Neuronal stem cell (in vitro differentiated cells): Measurements from ENCODE around the gene SPTLC1. TPM values are rescaled to one million over a fixed set of nuclear protein-coding genes. Genes with fewer than 3 reads are reported as not detected.

ENCODE experiments used
- DNase-seq: peaks from one replicate; pipeline ENCODE4 v3.0.0-alpha.2; 2013; ENCODE audit warnings: low spot score
- H2AFZ ChIP-seq: one replicate; pipeline ENCODE4 v1.6.1; 2013; ENCODE audit warnings: mild to moderate bottlenecking, low read length, inconsistent platforms
- H2AK5ac ChIP-seq: 2 replicates; pipeline ENCODE4 v1.6.1; 2013; ENCODE audit warnings: low read depth, mild to moderate bottlenecking, inconsistent platforms, low read length, moderate library complexity, mixed read lengths
- H2BK120ac ChIP-seq: 2 replicates; pipeline ENCODE4 v1.6.1; 2013; ENCODE audit warnings: low read depth, mild to moderate bottlenecking, inconsistent platforms, low read length, moderate library complexity, mixed read lengths
- H2BK12ac ChIP-seq: one replicate; pipeline ENCODE4 v1.6.1; 2013; ENCODE audit warnings: low read length, inconsistent platforms
- H2BK15ac ChIP-seq: 2 replicates; pipeline ENCODE4 v1.6.1; 2013; ENCODE audit warnings: mild to moderate bottlenecking, low read length, inconsistent platforms, mixed read lengths
- H2BK5ac ChIP-seq: one replicate; pipeline ENCODE4 v1.6.1; 2013; ENCODE audit warnings: inconsistent platforms, mild to moderate bottlenecking, low read length, moderate library complexity
- H3K14ac ChIP-seq: one replicate; pipeline ENCODE4 v1.6.1; 2013; ENCODE audit warnings: low read length, inconsistent platforms
- H3K18ac ChIP-seq: 2 replicates; pipeline ENCODE4 v1.6.1; 2013; ENCODE audit warnings: low read length, inconsistent platforms
- H3K23ac ChIP-seq: 2 replicates; pipeline ENCODE4 v1.6.1; 2013; ENCODE audit warnings: low read depth, mild to moderate bottlenecking, mixed read lengths, low read length, inconsistent platforms; ENCODE audit not compliant: poor library complexity
- H3K27ac ChIP-seq: replicated peaks from 3 replicates; pipeline ENCODE4 v1.5.1; 2013; ENCODE audit warnings: low read length, inconsistent platforms
- H3K27me3 ChIP-seq, 3 experiments: 2 replicates each; pipeline ENCODE4 v1.6.1; 2013; ENCODE audit warnings: low read length in 3 of 3, mild to moderate bottlenecking in 2 of 3, inconsistent platforms in 1 of 3, low read depth in 1 of 3, mixed read lengths in 1 of 3, moderate library complexity in 1 of 3; ENCODE audit not compliant: control insufficient read depth in 3 of 3, insufficient read depth in 3 of 3
- H3K36me3 ChIP-seq, 2 donors: replicated peaks in 1 of 2; 2 replicates each; pipeline ENCODE4 v1.6.1; 2013; ENCODE audit warnings: low read length in 2 of 2; ENCODE audit not compliant: control insufficient read depth in 2 of 2, insufficient read depth in 2 of 2
- H3K4ac ChIP-seq: 2 replicates; pipeline ENCODE4 v1.6.1; 2013; ENCODE audit warnings: inconsistent platforms, mild to moderate bottlenecking, low read length, moderate library complexity
- H3K4me1 ChIP-seq, 2 donors: 1 replicate in 1 of 2; 2 replicates in 1 of 2; pipeline ENCODE4 v1.6.1; 2013; ENCODE audit warnings: low read length in 2 of 2, low read depth in 1 of 2; ENCODE audit not compliant: control insufficient read depth in 2 of 2, insufficient read depth in 1 of 2
- H3K4me2 ChIP-seq: one replicate; pipeline ENCODE4 v1.6.1; 2013; ENCODE audit warnings: mild to moderate bottlenecking, low read length, inconsistent platforms; ENCODE audit not compliant: insufficient read depth, poor library complexity, severe bottlenecking
- H3K4me3 ChIP-seq, 2 donors: 2 replicates each; pipeline ENCODE4 v1.5.1; 2013; ENCODE audit warnings: low read length in 2 of 2, mild to moderate bottlenecking in 2 of 2, inconsistent platforms in 1 of 2, moderate library complexity in 1 of 2
- H3K79me1 ChIP-seq: one replicate; pipeline ENCODE4 v1.6.1; 2013; ENCODE audit warnings: low read depth, mild to moderate bottlenecking, inconsistent platforms, low read length, moderate library complexity
- H3K9ac ChIP-seq: one replicate; pipeline ENCODE4 v1.6.1; 2013; ENCODE audit warnings: mild to moderate bottlenecking, low read depth, low read length, inconsistent platforms; ENCODE audit not compliant: poor library complexity
- H3K9me3 ChIP-seq, 2 donors: replicated peaks in 1 of 2; 2 replicates each; pipeline versions ENCODE3 to v1.6.1; 2013; ENCODE audit warnings: low read length in 2 of 2, mild to moderate bottlenecking in 2 of 2, inconsistent platforms in 1 of 2, low read depth in 1 of 2, mixed read lengths in 1 of 2, moderate library complexity in 1 of 2; ENCODE audit not compliant: control insufficient read depth in 2 of 2, insufficient read depth in 1 of 2
- H4K8ac ChIP-seq: one replicate; pipeline ENCODE4 v1.6.1; 2013; ENCODE audit warnings: low read depth, mild to moderate bottlenecking, inconsistent platforms, low read length, moderate library complexity
- H4K91ac ChIP-seq: one replicate; pipeline ENCODE4 v1.6.1; 2013; ENCODE audit warnings: low read length, low read depth, mild to moderate bottlenecking, inconsistent platforms; ENCODE audit not compliant: poor library complexity
- WGBS, 2 donors: extraction: QIAGEN DNeasy Blood & Tissue Kit; methylation state at CpG; one replicate each; pipeline ENCODE4 v1.1.7; 2013; ENCODE audit warnings: missing lambda C conversion rate in 2 of 2, mixed read lengths in 1 of 2; ENCODE audit not compliant: insufficient read length in 2 of 2, insufficient replicate concordance in 1 of 2; ENCODE audit errors: extremely low coverage in 2 of 2; 5-methylcytosine and 5-hydroxymethylcytosine counted together
- small RNA-seq: library from polyadenylated mRNA; stranded (forward); fragments of <200 nt; extraction: miRNeasy Mini kit (QIAGEN cat#:217004); gene quantifications from one replicate; pipeline ENCODE3, GENCODE V24; 2013; ENCODE audit not compliant: insufficient read depth

Gene SPTLC1

DNA sequence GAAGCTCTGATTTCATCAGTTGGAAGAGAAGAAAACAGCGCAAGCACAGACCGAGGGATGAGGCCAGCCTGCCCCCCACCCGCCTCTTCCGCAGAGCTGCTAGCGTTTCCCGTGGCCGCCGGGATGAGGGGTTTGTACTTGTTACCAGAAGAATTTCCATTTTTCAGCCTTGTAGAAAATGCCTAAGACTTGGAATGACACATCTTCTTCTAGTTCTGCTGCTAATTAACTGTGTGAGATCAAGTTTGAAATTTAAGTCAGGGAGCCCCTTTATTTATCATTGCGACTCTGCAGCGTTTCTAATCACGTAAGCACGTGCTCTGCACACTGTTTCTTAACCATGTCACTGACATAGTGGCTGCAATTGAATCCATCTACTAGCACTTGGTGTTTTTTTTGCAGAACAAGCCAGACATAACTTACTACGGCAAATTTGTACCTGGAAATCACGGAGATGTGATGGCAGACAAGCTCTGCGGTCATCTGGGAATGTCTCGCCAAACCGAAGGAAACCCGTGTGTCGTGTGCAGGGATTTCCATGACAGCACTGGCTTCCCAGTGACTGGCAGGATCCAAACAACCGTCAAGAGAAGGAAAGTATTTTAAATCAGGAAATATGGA, 123.4 kb downstream of the SPTLC1 start:
- no peaks in the 10 kb centered on the region for H3K36me3 ChIP-seq
- no peaks in the 10 kb centered on the region for H3K27me3 ChIP-seq
- no peak overlapping the region for H3K18ac ChIP-seq
- no peak overlapping the region for H2BK15ac ChIP-seq
- H3K4me1 ChIP-seq, result no peaks in the 10 kb centered on the region
- no CpG with 5 or more reads among the region's 20 CpGs for WGBS, 2 donors
- H3K14ac ChIP-seq, result no peak overlapping the region
- no peak overlapping the region for H2BK12ac ChIP-seq
- no peak overlapping the region for H2BK120ac ChIP-seq
- DNase-seq, result no peak
- no peak overlapping the region for H3K4me2 ChIP-seq
- H3K79me1 ChIP-seq, result no peaks in the 10 kb centered on the region
- no peak overlapping the region for H3K27ac ChIP-seq
- H2AK5ac ChIP-seq, result no peak overlapping the region
- no peak overlapping the region for H2BK5ac ChIP-seq
- no peak overlapping the region for H4K91ac ChIP-seq
- no peak overlapping the region for H3K4ac ChIP-seq
- no peak overlapping the region for H3K23ac ChIP-seq
- no peak overlapping the region for H3K9ac ChIP-seq
- H3K9me3 ChIP-seq, result peaks cover 0 to 1% of the 10 kb centered on the region in 2 donors
- no peak overlapping the region for H2AFZ ChIP-seq
- H3K4me3 ChIP-seq, result no peak overlapping the region
- no peak overlapping the region for H4K8ac ChIP-seq

DNA sequence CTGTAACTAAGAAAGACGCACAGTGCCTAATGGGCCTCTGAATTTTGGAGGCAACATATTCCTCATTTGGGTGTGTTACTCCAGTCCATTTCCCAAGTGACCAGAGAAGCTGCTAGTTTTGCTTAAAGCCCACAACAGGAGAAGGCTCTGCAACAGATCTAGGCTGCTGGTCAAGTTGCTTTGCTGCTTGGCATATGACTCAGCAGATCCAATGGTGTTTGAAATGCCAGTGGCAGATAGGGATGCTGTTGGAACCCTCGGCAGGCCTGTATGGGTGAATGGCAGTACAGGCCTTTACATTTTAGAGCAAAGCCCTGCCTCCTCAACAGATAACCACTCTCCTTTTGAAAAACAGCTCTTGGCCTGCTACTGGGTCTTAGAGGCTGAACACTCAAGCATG, 129.0 kb downstream of the SPTLC1 start:
- Histone ChIP-seq H3K18ac (no peak overlapping the region), H2BK12ac (no peak overlapping the region), H3K4ac (no peak overlapping the region), H2BK5ac (no peak overlapping the region), H3K23ac (no peak overlapping the region), H2BK15ac (no peak overlapping the region), H3K9me3 (peaks cover 0 to 1% of the 10 kb centered on the region in 2 donors), H2BK120ac (no peak overlapping the region), H2AK5ac (no peak overlapping the region), H3K4me1 (no peaks in the 10 kb centered on the region), H3K4me3 (no peak overlapping the region), H4K91ac (no peak overlapping the region), H3K4me2 (no peak overlapping the region), H2AFZ (no peak overlapping the region), H3K14ac (no peak overlapping the region), H3K9ac (no peak overlapping the region), H3K27me3 (no peaks in the 10 kb centered on the region), H3K79me1 (no peaks in the 10 kb centered on the region), H4K8ac (no peak overlapping the region), H3K27ac (no peak overlapping the region), H3K36me3 (no peaks in the 10 kb centered on the region)
- no peak for DNase-seq
- WGBS, 2 donors, result no CpG with 5 or more reads among the region's 2 CpGs

DNA sequence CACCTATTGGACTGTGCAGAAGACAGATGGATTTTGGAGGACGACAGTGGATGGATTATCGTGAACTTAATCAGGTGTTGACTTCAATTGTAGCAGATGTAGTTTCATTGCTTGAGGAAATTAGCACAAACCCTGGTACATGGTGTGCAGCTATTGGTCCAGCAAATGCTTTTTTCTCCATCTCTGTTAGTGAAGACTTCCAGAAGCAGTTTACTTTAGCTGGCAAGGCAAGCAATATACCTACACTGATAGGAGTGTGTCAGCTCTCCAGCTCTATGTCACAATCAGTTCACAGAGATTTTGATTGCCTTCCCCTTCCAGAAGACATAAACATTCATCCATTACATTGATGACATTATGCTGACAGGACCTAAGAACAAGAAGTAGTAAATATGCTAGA, 129.5 kb downstream of the SPTLC1 start:
- Histone ChIP-seq H3K4ac (no peak overlapping the region), H3K9ac (no peak overlapping the region), H3K4me1 (no peaks in the 10 kb centered on the region), H3K9me3 (peaks cover 0 to 1% of the 10 kb centered on the region in 2 donors), H2BK5ac (no peak overlapping the region), H3K14ac (no peak overlapping the region), H3K36me3 (no peaks in the 10 kb centered on the region), H3K4me2 (no peak overlapping the region), H3K27ac (no peak overlapping the region), H4K91ac (no peak overlapping the region), H3K23ac (no peak overlapping the region), H2BK120ac (no peak overlapping the region), H2BK15ac (no peak overlapping the region), H4K8ac (no peak overlapping the region), H2BK12ac (no peak overlapping the region), H3K79me1 (no peaks in the 10 kb centered on the region), H3K27me3 (no peaks in the 10 kb centered on the region), H2AK5ac (no peak overlapping the region), H2AFZ (no peak overlapping the region), H3K4me3 (no peak overlapping the region), H3K18ac (no peak overlapping the region)
- no CpG with 5 or more reads among the region's 2 CpGs for WGBS, 2 donors
- no peak for DNase-seq

Small RNA genes within 50 kb of the gene (small RNA-seq; reads per million reads assigned to genes)
- gene MTATP6P29 (not detected), gene MTND4LP7 (not detected)
